ENCODE data around the gene TTC14.

DNA sequence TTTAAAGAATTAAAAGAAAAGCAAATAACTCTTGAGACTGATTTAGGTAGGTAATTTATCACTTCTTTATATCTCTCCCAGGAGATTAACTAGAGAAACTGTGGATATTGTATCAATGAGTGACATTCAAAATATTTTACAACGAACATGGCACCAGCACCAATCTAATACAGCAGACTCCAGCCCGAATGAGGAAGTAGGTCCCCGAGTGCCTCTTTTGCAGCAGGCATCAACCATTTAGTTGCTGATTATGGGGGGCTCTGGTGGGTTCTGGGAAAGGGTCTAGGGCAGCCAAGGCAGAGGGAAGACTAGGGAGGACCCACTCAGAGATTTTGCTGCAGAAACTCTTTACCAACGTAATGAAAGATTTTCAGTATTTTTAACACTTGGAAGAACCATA is 31.7 kb upstream of the TTC14 start:
- TF ChIP-seq YY1 (IDR thresholded peaks at IDR 0.05; ENCODE audit: insufficient read depth, insufficient read length) (no peak), SUZ12 (IDR thresholded peaks at IDR 0.05; ENCODE audit: extremely low read depth, insufficient read depth, insufficient read length) (no peak)
